HG03103 (cell line): Measurements from ENCODE around the gene ADTRP.
"Not testable (repeated sequence)": the region's sequence is repeated elsewhere in the genome, so short reads cannot be mapped to it uniquely, and the experiment has no call there.

Experiments used
- ATAC-seq: cut with Tn5 transposase; IDR thresholded peaks from one replicate; pipeline ENCODE4 v1.9.1; 2021; ENCODE audit warnings: low read depth; ENCODE audit not compliant: unreplicated experiment

Gene ADTRP

DNA sequence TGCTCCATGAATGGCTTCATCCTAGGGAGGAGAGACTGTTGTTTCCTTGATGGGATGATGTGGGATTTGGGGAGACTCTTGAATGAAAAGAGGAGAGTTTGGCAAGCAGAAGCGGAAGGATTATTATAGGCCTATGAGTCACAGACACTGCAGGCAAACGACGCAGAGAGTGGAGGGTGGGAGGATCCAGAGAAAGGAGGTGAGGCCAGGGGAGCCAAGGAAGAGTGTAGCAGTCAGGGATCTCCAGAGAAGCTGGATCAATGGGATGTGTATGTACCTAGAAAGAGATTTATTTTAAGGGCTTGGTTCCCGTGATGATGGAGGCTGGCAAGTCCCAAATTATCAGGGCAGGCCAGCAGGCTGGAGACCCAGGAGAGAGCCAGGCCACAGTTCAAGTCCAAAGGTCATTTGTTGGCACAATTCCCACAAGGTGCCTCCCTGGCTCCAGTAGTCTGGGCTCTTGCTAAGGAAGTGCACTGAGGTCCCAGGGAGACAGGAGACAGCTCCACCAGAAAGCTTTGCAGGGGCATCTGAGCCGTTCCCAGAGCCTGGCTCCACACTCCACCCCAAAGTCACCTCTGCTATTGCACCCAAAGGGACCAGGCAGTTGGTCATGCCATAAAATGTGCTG, 76.0 kb downstream of the ADTRP start:
- no peak for ATAC-seq

DNA sequence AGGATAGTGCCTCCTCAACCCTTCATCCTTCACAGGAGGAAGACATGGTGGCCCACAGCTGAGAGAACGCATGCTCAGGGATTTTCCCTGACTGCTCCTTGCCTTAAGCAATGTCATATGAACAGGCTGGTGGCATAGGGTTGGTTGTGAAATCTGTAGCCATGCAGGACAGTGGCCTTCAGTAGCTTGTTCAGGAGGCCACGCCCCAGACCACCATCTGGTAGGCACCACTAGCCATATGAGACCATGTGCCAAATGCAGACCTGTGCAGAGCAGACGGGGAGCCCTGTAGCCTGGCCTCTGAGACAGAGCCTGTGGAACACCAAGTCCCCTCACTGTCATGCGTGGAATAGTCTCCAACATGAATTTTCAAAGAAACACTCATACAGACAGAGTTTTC, 76.5 kb downstream of the ADTRP start:
- ATAC-seq = no peak

DNA sequence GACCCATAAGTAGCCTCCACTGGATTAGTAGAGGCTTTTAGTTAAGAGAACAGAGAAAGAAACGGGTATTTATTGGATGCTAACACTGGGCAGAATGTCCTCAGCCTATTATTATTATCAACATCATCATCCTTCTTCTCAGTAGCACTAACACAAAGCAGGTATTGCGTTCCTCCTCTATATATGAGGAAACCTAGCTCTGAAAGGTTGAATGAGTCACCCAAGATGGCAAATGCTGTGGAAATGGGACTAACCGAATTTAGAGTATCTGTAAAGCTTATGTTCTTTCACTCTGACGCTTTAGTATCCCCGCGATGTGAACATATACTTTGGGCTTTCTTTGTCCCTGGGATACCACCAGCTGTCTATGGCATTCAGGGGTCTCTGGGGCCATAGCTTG, 77.0 kb downstream of the ADTRP start:
- no peak for ATAC-seq

DNA sequence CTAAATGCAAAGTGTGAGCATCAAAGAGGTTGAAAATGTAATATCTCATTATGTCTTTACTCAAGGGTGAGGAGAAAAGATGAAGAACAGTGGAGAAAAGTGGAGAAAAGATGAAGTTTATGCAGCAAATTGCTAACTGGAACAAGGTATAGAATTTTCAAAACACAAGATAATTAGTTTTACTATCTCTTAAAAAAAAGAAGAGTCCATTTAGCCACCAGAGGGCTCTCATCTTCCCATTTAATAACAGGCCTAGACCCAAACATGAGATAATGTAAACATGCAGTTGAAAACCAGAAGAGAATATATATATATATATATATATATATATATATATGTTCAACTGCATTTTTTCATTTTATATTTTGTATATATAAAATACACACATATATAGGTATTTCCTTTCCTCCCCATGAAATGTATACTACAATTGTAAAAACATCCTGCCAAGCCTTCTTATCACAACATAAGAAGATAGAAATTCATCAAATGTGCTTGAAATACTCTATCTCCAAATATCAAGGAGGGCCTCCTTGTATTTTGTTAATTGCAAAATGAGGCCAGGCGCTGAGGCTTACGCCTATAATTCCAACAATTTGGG, 78.4 kb downstream of the ADTRP start:
- no peak for ATAC-seq

DNA sequence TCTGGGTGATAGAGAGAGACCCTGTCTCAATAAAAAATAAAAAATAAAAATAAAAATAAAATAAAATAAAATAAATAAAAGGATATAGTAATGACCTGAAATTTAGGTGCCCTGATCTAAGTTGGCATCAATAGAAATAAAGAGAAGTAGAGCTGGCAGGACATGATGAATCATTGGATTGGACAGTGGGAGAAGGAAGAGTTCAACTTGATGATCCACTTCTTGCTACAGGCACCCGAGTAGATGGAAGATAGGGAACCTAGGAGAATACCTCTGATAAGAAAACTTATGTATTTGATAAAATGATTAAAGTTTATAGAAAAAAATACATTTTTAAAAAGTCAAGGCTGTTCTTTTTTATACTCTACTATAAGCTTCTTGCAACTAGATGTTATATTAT, 79.0 kb downstream of the ADTRP start:
- ATAC-seq = no peak

DNA sequence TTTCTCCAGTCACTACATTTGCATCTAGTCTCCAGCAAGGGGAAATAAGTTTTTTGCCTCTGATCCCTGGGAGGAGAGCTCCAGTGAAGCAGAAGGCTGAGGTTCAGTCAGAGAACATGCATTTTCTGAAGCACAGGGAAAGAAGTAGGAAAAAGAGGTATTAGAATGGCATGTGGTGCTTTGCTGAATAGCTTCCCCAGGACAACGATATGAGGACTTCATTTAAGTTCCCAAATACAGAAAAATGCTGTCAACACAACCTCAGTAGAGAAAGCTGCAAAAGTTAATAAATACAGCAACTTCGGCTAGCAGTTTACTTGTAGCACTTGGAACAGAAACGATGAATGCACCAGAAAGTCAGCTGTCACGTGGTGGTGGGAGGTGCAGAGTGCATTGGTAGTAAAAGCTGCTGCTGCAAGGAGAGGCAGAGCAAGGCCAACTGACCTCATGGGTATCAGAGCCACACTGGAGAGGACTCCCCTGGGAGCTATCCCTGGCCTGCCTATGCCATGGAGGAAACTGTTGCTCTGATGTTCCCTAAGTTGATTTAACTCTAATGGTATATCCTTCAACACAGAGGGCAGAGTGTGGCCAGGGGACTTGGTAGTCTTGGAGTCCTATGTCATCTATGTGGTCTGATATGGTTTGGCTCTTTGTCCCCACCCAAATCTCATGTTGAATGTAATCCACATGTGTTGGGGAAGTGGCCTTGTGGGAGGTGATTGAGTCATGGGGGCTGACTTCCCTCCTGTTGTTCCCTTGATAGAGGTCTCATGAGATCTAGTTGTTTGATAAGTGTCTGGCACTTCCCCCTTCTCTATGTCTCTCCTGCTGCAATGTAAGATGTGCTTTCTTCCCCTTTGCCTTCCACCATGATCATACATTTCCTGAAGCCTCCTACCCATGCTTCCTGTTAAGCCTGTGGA, 85.9 kb downstream of the ADTRP start:
- ATAC-seq = no peak

DNA sequence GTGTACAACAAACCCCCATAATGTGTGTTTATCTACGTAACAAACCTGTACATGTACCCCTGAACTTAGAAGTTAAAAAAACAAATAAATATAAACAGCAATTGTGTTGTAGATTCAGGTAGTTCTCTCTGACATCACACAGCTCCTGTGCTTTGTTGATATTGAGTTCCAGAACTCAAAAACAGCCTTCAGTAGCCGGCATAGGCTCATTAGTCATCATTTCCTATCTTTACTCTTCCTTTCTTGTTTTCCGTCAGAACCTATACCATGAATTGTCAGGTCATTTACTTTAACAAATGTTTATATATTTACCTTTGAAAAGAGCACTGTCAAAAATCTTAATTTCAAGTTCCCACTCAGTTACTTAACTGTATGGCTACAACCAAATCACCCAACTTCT, 88.8 kb downstream of the ADTRP start:
- no peak for ATAC-seq

DNA sequence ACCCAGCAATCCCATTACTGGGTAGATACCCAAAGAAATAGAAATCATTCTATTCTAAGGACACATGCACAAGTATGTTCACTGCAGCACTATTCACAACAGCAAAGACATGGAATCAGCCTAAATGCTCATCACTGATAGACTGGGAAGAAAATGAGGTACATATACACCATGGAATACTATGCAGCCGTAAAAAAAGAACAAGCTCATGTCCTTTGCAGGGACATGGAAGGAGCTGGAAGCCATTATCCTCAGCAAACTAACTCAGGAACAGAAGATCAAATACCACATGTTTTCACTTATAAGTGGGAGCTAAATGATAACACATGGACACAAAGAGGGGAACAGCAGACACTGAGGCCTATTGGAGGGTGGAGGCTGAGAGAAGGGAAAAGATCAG, 89.2 kb downstream of the ADTRP start:
- not testable (repeated sequence) for ATAC-seq

DNA sequence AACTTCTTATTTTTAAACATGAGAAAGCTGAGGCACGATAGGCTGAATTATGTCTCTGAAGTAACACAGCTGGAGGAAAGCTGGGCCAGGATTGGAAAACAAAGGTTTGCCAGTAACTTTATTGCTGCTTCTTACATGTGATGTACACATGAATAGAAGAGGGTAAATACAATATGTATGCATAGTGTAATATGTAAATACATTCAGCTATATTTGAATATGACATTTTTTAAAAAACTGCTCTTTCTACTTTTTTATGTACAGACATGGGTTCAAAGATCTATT, 90.2 kb downstream of the ADTRP start:
- no peak for ATAC-seq

DNA sequence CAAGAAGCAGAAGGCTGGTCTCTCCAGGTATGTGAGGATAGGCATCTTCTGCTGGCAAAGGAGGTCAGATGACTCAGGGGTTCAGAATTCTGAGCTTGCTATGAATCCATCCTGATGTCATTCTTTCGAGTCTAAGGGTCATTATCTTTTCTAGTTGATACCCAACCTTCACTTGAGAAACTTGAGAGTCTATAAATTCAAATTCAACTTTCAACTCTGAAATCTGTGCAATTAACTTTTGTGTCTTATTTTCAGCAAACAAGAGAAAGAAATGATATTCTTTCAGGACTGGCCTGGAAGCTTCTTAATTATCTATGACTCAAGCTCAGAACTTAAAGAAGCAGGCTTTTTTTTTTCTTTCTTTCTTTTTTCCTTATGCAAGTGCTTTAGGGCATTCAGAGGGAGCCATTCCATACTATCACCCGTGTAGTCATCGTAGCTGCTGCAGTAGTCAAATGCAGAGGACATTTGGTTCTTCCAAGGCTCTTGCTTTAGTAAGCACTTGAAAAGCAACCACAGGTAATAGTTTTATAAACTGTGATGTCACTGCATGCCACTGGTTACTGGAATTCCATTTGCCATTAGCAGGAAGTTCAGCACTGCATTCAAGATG, 93.0 kb downstream of the ADTRP start:
- no peak for ATAC-seq

DNA sequence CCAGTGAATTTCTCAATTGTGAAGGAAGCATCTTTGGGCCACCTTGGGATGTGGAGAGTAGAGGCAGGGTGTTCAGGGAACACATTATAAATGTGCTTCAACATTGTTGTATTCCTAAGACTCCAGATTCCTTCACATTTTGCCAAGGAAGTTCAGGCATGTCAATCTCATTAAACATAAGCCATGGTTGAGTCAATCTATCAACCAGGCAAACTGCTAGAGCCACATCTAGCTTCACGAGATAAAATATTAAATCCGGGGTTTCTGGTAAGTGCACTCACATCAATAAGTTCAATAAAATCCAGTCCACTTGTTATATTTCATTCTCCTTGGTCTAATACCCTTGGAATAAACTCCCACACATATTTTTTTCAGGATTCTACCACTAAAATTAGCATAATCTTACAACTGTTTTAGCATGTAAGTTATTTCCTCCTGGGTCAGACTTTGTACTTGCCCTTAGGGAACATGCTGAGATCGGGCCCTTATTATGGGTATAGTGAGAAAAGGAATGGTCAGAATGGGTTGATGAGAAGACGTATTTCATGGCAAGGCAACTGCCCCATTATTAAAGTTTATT, 93.6 kb downstream of the ADTRP start:
- no peak for ATAC-seq

DNA sequence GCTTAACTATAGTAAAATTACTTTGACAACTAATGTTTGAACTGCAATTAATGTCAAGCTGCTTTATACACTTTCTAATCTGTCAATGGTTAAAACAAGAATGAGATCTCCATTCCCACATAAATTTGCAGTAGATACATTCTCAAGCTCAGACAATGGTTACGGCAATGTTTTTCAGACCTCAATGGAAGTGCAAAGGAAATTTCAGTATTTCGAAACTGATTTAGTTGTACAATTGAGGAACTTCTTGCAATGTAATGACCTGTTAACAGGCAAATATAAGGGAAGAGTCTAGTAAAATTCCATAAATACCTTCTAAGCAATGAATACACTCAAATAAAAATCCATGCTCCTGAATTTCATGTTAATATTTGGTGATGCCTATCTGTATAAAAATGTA, 94.7 kb downstream of the ADTRP start:
- no peak for ATAC-seq

DNA sequence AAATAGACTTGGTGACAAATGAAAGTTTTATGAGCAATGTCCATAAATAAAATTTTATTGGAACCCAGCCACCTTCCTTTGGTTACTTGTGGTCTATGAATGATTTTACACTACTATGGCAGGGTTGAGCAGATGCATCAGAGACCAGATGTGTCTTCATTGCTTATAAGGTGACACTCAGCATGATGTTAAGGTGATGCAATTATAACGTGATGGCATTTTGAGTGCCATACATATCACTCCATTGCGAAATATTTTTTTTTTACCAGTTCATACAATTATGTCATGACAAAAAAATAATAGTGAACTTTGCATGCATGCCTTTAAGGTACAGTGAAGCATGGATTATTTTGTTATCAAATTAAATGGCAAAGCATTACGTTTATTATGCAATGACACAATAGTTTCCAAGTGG, 96.0 kb downstream of the ADTRP start:
- no peak for ATAC-seq

DNA sequence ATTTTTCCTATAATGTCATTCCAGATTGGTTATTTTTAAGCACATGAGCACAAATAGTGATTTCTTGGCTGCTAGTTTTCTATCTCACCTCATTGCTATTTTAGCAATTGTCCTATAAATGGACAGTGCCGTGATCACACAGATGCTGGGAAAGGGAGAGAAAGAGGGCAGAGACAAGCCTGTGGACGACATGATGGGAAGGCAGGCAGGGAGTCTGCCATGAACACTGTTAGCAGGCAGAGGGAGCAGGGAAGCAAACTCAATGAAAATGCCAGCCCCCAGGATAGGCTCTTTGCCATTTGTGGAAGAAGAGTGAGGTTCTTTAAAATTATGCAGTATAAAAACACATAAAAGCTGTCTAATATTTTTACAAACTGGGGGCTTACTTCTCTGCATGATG, 96.8 kb downstream of the ADTRP start:
- ATAC-seq = no peak

DNA sequence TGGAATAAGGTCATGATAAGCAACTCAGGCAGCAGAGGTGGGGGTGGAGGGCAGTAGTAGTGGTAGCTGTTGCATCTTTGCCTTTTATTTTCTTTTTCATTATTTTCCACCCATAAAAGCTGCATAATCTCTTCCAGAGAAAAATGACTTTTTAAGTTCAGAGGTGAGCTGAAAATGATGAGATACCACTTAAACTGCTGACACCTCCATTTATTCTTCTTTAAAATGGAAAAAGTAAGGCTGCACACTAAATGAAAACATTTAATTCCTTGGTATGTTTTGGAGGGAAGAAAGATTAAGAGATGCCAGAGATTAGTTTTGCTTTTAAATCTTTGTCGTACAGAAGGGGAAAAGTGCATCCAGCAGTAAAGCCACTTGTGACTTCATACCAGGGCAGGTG, 97.2 kb downstream of the ADTRP start:
- no peak for ATAC-seq

DNA sequence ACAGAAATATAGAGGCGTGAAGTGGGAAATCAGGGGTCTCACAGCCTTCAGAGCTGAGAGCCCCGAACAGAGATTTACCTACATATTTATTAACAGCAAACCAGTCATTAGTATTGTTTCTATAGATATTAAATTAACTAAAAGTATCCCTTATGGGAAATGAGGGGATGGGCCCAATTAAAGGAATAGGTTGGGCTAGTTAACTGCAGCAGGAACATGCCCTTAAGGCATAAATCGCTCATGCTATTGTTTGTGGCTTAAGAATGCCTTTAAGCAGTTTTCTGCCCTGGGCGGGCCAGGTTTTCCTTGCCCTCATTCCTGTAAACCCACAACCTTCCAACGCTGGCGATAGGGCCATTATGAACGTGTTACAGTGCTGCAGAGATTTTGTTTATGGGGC, 98.1 kb downstream of the ADTRP start:
- not testable (repeated sequence) for ATAC-seq

DNA sequence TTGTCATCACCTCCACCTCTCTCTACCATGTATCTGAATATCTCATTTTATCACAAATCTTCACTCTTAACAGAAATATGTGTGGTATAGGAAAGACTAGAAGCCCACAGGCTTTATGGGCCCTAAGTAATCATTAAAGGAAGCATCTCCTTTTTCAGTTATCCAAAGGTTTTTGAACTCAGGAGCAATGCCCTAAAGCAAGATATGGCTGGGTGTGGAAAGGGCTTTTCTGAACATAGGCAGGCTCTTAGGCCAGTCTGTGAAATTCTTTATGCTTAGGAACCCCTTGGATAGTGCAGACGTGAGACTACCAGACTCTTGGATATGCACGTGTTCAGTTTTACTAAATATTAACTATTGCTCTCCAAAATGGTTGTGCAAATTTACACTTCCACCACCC, 99.5 kb downstream of the ADTRP start:
- ATAC-seq = no peak

DNA sequence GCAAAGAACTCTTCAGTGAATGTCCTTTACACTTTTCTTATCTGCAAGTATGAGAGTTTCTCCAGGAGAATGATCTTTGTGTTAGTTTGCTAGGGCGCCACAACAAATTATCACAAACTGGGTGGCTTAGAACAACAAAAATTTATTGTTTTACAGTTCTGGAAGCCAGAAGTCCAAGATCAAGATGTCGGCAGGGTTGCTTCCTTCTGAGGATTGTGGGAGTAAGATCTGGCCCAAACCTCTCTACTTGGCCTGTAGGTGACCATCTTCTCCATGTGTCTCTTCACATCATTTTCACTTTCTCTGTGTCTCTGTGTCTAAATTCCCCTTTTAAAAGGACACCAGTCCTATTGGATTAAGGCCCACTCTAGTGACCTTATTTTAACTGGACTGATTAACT, 103.0 kb downstream of the ADTRP start:
- no peak for ATAC-seq

DNA sequence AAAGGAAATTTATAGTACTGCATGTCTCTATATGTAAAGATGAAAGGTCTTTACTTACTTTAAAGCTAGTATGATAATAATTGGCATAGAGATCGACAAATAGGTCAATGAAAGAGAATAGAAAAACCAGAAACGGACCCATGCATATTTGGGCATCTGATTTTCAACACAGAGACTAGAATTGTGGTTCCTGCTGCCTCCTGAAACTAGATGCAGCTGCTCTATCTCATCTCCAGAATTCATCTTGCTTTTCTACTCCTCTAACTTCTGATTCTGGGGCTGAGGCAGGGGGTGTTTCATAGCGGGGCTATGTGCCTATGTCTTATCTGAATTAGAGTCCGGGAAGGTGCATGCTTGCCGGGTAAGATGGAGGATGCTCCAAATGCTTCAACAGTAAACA, 105.9 kb downstream of the ADTRP start:
- ATAC-seq = no peak

DNA sequence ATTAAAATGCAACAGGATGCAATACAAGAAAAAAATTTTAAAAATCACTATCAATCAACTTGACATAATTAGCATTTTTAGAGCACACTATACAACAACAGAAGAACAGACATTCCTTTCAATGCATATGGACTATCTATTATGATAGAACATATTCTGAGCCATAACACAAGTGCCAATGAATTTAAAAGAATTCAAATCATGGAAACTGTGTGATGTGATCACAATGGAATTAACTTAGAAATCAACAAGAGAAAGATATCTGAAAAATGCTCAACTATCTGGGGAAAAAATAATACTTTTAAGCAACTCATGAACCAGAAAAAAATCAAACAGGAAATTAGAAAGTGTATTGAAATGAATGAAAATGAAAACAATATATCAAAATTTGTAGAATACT, 106.3 kb downstream of the ADTRP start:
- no peak for ATAC-seq

DNA sequence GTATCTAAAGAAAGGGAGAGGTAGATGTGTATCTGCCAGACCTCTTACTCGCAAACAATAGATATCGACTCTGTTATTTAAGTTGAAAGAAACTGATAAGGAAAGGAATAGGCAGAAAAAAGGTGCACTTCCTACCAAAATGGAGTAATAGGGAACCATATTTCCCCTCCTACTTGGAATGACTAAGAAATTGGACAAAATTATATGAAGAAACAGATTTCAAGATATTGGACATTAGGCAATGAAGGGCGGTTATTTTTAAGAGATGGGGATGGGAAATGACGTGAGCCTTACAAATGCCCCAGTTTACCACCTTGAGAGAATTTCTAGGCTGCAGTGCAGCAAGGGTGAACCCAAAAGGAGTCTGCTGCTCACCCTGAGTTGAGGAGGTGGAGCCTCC, 108.9 kb downstream of the ADTRP start:
- ATAC-seq = no peak
